ENCODE results near the gene ATP11A. TPM values are rescaled to one million over a fixed set of nuclear protein-coding genes. Genes with fewer than 3 reads are reported as not detected.

Gene ATP11A
- total and polyA plus RNA-seq, 9 of the 15 experiments (the other 6 are each of a cell fraction or from before 2014, with no cell fraction given), result 0.38 to 34.2 (median 4.2) TPM

GRCh38 chr13:112808377-112809140, 118.7 kb downstream of the ATP11A start (continued):
- TF ChIP-seq SFPQ (IDR thresholded peaks at IDR 0.05; ENCODE audit: low read depth, low read length), result no peak
- no peak for TF ChIP-seq MXI1 (IDR thresholded peaks at IDR 0.05; ENCODE audit: low read depth, low read length)
- no peak for TF ChIP-seq DPF2 (IDR thresholded peaks at IDR 0.05)
- TF ChIP-seq NFE2 (IDR thresholded peaks at IDR 0.05; ENCODE audit: low read depth), result no peak
- TF ChIP-seq ZBTB49 (CRISPR knock-in tag; IDR thresholded peaks at IDR 0.05; ENCODE audit: borderline replicate concordance), result no peak
- no peak for TF ChIP-seq ZNF699 (CRISPR knock-in tag; IDR thresholded peaks at IDR 0.05; ENCODE audit: insufficient replicate concordance)
- TF ChIP-seq ZNF311 (CRISPR knock-in tag; IDR thresholded peaks at IDR 0.05), result no peak
- no peak for TF ChIP-seq GTF2B (IDR thresholded peaks at IDR 0.05; ENCODE audit: extremely low read depth, insufficient read length)
- TF ChIP-seq DEAF1 (CRISPR knock-in tag; IDR thresholded peaks at IDR 0.05), result no peak
- no peak for TF ChIP-seq CEBPB (tag; IDR thresholded peaks at IDR 0.05)
